ENCODE data around the gene BRWD1.
A peak's percentile ranks its signal among the peaks of the same experiment; 100 is the strongest.
"Not testable (repeated sequence)": the region's sequence is repeated elsewhere in the genome, so short reads cannot be mapped to it uniquely, and the experiment has no call there.

The BRWD1 gene

DNA sequence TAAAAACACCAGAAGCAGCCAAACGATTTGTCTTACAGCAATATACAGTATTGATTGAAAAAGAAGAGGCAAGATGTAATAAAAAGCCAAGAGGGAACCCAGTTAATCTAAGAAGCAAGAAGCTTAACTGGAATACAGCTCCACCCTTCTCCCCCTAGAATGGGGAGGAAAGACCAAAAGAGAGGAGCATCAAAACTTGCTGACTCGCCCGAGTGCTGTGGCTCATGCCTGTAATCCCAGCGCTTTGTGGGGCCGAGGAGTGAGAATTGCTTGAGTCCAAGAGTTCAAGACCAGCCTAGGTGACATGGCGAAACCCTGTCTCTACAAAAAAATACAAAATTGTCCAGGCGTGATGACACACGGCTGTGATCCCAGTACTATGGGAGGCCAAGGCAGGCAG is 32.2 kb downstream of the BRWD1 start:
- no peak for DNase-seq

DNA sequence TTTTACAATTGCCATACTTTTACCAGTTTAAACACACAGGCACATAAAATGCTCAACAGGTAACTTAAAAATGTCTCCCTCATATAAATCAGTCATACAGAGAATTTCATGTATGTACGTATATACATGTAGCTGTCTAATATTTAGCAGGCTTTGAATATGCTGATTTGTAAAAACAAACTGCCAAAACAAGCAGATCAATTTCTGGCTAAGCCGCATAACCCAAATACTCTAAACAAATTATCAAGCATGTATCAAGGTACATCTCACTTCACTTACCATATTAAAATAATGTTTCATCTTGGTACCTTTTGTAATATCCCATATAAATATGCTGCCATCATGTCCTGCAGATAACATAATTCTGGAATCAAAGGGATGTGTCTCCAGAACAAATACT is 43.8 kb downstream of the BRWD1 start:
- no peak for DNase-seq

DNA sequence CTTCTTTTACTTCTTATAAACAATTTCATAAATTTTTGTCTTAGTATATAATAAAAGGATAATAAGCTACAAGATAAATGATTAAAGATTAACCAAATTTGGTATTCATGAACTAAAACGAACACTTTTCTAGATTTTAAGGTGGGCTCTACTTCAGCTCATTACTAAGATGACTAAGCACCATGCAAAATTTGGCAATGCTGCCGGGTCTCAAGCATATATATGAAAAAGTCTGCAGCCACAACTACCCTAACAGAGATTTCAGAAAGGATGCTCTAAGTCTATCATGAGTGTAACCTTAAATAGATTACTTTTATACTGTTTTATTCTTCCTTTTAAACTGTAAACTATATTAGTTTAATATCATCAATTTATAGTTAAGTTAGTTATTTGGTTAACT is 47.8 kb downstream of the BRWD1 start:
- DNase-seq = no peak

DNA sequence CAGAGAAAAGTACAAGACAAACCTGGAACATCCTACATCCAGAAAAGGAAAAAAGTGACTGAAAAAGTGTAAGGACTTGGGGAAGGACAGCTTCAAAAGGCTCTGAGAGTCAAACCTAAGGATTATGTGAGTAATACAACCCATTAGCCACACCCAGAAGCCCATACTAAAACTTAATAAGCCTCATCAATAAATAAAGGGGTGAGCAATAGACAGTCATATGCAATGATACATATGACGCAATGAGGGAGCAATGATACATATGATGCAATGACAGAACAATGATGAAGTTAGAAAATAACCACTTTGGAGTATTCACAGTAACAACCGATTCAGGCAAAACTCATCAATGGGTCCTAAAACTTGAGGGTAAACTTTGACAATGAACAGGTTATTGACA is 50.1 kb downstream of the BRWD1 start:
- DNase-seq = peak; percentile 34

DNA sequence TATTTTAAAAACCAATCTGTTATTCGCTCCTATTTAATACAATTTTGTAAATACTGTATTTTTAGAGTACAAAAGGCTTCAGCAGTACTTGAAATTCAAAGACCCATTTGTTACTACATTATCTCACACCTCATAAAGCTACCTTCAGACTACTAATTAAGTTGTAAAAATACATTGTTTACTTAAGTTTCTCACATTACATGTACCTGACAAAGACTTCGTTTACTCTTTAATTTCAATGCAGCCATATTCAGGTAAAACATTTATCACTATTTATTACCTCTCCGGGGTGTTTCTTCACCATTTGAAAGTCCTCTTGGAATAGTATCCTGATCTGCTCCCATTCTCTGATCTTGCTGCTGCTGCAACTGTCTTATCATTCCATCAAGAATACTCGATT is 55.2 kb downstream of the BRWD1 start:
- DNase-seq = no peak

DNA sequence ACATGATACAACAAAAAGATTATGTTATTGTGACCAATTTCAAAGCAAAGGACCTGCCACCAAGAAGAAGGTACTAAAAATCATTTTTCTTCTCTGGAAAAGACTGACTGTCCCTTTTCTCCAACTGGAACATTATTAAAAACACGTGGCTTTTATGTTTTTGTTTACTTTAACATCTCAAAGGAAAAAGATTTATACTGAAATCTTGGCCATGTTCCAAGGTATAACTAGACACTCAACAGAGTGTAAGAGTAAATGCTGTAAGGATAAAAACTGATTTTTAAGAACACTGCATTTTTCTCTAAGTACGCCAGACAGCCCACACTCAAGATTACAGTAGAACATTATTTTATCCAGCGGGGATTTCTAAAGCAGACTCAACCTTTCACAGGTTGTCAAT is 62.1 kb downstream of the BRWD1 start:
- no peak for DNase-seq

DNA sequence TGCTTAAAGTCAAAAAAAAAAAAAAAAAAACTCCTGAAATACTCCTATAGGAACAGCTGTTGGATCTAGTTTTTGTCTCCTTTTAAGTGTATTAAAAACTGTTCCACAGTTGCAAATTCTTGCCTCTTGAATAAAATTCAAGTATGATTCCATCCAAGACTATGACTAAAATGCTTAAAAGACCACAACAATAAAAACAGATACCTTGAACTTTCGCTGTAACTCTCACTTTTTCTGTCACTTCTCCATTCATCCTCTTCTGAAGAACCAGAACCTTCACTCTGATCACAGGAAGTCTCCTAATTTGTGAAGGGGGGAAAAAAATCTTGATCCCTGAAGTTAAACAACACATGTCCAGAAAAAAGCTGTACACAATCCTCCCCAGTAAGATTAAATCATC is 75.2 kb downstream of the BRWD1 start:
- no peak for DNase-seq

DNA sequence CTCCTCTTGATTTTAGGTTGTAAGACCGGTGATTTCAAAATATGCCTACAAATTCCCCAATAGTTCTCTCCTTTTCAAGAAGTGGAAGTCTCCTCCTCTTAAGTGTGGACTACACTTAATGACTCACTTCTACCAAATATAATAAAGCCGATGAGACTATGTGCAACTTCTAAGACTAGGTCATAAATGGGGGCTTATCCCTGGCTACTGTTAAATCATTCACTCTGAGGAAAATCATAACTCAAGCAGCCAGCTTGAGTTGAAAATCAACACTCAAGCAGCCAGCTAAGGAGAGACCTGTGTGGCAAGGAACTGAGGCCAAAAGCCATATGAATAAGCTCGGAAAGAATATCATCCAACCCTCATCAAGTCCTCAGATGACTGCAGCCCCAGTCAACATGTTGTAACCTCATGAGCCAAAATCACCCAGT is 80.6 kb downstream of the BRWD1 start:
- no peak for DNase-seq

DNA sequence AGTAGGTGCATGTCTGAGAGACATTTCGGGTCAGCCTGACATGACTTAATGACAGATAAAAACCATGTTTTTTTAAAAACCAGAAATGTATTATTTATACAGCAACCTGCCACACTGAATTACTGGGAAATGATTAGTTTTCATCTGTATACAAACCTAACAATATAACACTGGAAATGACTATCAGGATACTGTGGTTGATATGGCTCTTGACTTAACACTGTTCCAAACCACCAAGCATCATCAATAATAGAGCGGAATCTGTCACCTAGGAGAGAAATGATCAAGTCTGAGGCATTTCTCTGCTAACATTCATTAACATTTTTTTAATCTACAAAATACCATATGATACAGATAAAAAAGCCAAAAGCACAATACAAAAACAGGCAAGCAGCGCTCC is 88.5 kb downstream of the BRWD1 start:
- no peak for DNase-seq

DNA sequence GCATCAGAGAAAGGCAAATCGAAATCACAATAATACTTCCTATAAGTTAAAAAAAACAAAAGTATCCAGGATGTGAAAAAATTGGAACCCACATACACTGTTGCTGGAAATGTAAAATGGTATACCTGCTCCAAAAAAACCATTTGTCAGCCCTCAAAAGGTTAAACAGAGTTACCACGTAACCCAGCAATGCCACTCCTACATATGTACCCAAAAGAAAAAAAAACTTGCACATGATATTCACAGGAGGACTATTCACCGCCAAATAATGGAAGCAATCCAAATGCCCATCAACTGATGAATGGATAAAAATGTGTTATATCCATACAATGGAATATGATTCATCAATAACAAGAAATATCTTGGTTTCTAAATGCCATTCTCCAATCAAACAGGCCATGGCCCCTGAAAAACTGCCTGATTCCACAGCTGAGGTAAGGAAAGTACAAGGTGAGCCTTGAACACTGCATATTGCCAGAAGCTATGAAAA is 91.4 kb downstream of the BRWD1 start:
- DNase-seq = no peak

DNA sequence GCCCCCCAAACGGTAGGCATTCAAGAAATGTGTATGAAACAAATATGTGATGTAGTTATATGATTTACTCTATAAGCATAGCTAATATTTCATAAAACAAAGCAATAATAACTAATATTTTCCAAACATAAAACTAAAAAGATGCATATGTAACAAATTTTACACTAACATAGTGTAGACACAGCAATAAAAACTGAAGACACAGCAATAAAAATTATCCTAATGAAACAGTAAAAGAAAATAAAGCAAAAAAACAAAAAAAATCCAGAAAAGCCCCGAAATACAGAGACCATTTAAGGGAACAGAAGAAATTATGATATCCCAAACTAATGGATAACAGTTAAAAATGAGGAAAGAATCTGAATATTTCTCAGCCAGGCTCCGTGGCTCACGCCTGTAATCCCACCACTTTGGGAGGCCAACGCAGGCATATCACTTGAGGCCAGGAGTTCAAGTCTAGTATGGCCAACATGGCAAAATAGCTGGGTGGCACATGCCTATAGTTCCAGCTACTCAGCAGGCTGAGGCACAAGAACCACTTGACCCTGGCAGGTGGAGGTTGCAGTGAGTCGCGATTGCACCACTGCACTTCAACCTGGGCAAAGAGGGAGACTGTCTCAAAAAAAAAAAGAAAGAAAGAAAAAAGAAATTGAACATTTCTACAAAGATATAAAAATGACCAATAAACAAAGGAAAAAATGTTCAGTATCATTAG is 92.0 kb downstream of the BRWD1 start:
- DNase-seq = no peak

DNA sequence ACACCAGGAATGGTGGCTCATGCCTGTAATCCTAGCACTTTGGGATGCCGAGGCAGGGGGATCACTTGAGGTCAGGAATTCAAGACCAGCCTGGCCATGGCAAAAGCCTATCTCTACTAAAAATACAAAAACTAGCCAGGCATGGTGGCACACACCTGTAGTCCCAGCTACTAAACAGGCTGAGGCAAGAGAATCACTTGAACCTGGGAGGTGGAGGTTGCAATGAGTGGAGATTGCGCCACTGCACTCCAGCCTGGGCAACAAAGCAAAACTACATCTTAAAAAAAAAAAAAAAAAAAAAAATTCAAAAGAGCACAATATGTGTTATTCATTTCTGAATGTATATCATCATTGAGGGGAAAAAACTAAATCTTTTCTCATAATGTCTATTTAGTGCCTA is 92.6 kb downstream of the BRWD1 start:
- not testable (repeated sequence) for DNase-seq

DNA sequence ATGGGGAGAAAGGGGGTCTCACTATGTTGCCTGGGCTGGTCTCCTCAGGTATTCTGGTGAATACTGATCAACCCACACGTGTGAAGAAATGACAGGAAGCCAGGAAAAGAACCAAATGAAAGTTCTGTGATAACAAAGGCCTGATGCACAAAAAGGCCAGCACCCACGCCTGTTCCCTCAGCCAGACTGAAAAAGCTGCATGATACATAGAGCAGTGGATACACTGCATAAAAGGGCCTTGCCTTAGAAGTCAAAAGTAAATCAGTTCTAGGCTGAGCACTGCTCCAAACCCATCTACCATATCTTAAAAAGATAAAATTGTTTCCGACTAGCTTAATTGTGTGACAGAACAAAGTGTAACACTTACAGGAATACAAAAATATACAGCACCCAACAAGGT is 93.3 kb downstream of the BRWD1 start:
- DNase-seq = no peak

DNA sequence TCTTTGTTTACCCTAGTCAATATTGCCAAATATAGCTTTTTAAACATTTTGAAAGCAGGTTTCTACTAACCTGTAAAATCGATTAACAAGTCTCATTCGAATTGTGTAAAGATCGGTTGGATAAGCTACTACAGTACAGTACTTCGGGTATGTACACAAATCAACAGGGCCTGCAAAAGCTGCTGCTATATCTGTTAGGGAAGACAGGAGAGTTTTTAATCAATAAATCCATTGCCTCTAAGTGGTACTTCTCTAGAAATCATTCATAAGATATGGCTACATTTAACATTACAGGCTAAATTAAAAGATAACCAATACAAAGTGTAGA is 95.4 kb downstream of the BRWD1 start:
- DNase-seq = no peak

DNA sequence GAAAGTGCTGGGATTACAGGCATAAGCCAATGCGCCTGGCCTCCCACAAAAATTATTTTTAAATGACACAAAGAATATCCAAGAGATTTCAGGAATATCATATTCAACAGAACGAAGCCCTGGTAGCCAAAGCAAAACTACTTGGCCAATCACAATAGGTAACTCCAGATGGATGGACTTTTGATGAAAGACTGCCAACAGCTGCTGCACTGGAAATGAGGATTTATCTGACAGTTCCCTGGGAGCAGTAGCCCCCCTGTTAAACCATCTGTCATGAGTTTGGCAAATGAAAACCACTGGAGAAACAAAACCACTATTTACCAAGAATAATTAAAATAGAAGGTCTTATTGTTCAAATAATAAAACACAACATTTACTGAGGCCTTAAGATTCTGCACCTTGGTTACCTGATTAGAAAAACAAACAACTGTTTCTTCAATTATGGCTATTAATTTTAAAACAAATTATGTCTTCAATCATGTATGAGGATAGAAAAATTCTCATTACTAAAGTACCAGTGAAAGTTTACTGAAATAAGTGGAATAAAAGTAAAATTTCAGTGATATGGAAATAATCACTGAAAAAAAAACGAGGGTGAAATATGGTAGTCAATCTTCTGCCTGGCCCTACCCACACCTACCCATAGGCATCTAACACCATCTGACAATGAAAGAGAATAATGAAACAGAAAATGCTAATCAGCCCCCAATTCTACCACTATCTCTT is 95.9 kb downstream of the BRWD1 start:
- no peak for DNase-seq

DNA sequence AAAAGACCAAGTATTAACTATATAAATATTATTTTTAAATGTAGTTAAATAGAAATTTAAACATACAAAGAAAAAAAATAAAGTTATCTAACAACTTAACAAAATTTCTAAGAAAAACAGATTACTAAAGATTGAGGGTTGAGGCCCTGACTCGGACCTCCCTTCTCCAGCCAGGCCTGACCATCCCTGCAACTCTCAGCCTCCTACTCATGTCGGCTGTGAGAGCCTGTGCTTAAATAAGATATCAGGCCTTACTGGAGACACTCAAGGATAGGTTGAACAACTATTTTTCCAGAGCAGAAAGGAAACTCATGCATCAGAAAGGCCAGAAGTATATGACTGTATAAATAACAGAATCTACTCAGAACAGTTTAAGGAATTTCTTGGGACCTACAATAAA is 97.1 kb downstream of the BRWD1 start:
- DNase-seq = no peak

DNA sequence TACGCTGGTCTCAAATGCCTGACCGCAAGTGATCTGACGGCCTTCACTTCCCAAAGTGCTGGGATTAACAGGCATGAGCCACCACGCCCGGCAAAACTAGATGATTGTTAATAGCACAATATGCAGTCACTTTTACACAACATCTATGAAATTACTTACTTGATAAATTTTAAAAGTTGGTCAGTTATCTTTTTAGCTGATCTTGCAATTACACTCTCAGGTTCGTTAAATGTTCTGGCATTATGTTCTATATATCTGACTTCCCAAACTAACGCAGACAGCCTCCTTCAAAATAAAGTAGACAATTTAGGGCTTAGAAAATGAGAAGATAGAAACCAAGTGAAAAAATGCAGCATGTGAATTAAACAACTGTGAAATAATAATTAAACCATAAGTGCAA is 98.4 kb downstream of the BRWD1 start:
- no peak for DNase-seq

DNA sequence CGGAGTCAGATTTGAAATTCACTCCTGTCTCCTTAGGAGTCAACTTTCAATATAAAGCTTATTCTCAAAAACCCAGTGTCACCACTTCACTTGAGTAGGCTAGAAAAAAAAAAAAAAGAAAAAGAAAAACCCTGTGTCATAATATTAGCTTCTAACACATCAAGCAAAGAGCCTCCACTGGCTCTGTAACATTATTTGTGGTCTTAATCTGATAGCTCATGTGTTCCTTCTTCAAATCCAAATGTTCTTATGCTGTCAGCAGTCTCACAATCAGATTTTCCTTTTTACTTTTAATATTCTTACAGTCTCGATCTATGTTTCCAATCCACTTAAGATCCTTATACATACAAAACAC is 104.1 kb downstream of the BRWD1 start:
- DNase-seq = no peak

DNA sequence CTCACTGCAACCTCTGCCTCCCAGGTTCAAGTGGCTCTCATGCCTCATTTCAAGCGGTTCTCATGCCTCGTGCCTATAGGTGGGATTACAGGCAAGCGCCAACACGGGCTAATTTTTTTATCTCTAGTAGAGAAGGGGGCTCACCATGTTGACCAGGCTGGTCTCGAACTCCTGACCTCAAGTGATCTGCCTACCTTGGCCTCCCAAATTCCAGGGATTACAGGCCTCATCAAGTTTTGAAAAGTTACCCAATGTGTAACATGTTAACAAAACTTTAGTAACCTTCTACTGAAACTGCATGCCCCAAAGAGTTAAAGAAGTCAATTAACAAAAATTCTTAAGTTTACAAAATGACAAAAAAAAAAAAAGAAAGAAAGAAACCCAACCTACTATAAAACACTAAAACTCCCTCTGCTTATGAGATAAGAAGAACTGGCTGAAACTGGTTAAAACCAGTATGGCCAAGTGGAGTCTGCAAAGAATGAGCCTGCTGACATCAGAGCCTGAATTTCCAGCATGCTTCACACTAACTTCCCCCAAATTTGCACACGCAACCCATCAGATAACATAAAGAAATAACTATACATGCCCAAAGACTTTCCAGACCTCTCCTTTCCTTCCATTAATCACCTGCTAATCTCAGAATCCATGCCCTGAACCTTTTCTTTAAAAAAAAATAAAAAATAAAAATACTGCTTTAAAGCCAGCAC is 104.7 kb downstream of the BRWD1 start:
- DNase-seq = no peak

DNA sequence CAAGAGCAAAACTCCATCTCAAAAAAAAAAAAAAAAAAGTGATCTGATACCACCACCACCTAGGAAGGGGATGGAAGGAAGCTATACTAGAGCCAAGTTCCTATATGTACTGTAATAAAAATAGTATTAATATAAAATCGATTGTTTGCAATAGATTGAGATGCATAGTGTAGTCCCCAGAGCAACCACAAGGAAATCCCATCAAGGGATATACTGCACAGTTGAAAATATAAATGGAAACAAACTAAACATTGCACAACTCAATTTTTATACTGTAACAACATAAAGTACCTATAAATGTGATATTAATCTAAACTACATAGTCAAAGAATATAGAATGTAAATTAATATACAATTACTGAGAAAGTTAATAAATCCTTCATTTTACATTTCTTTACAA is 109.3 kb downstream of the BRWD1 start:
- DNase-seq = no peak

DNA sequence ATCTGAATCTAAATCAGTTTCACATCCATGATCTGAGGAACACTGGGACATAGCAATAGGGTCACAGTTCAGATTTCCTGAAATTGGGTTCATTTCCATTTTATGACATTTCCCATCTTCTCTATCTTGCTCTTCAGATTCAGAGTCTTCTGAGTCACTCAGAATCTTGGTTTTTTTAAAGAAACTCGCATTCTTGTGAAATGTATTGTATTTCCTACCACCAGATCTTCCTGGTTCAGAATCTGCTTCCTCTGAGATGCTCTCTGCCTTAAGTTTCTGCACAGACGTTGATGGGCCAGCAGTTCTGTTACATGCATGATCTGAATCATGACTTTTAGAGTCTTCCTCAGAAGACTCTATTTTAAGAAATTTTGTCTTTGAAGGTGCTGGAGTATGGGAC is 114.6 kb downstream of the BRWD1 start:
- peak; percentile 12 for DNase-seq

DNA sequence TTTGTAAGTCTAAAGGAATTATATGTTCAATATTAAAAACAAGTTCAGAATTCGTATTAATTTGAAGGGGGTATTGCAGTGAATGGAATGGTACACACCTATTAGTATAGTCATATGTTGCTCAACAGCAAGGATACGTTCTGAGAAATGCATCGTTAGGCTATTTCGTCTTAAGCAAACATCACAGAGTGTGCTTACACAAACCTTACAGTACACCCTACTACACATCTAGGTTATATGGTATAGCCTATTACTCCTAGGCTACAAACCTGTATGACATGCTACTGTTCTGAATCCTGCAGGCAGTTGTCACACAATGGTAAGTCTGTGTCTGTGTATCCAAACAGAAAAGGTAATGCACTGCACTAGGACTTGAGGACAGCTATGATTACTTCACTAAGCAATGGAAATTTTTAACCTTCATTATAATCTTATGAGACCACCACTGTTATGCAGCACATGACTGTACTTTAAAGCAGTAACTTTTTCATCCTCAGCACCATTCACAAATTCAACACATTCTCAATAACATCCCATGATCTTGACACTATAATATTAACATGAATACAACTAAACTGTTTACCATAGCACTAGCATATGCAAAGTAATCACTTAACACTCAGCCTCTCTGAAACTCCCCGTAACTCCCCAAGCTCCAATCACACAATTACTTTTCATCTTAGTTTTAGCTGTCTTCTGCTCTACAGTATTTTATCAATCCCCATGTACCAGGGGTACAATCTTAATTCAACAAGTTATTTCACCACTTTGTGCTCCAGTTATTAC is 115.8 kb downstream of the BRWD1 start:
- no peak for DNase-seq

DNA sequence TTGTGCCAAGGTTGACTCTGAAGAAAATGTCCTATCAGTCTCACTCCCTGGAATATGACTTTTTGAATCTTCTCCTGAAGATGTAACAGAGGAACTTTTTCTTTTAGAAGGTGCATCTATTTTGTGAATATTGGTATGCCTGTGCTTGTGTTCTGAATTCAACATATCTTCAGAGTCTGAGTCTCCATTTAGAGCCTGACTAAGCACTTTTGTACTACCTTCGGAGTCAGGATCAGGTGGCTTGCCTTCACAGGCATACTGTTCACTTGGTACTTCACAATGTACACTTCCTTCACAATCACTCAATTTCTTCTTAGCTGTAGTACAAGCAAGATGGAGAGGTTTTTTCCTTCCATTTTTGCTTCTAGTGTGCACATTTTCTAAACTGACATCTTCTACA is 116.6 kb downstream of the BRWD1 start:
- DNase-seq = no peak

DNA sequence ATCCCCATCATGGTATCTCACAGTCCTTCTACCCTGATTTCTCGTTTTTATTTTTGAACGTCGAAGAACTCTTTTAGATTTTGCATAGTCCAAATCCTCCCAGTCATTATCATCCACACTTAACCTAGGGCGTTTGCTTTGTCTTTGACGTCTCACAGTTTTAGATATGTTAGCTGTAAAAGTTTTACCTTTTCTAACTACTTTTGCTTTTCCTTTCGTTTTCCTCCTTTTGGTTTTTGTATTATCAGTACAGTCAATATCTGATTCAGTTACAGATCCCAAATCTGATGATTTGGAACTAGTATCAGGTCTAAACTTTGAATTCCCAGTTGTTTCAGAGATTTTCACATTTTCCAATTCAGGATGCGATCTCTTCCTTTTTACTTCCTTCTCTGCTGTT is 117.1 kb downstream of the BRWD1 start:
- DNase-seq = no peak

All from EL (cell line).